DMS153 (cell line): Measurements from ENCODE around the gene CAPZB.
"Not testable (repeated sequence)": the region's sequence is repeated elsewhere in the genome, so short reads cannot be mapped to it uniquely, and the experiment has no call there.

ENCODE experiments used
- DNase-seq: peaks from one replicate; lab custom pipeline; 2025; lab: John Stamatoyannopoulos, UW

Gene CAPZB

GRCh38 chr1:19310061-19310460 lies 175.3 kb downstream of the CAPZB start:
- DNase-seq, result no peak

DNA sequence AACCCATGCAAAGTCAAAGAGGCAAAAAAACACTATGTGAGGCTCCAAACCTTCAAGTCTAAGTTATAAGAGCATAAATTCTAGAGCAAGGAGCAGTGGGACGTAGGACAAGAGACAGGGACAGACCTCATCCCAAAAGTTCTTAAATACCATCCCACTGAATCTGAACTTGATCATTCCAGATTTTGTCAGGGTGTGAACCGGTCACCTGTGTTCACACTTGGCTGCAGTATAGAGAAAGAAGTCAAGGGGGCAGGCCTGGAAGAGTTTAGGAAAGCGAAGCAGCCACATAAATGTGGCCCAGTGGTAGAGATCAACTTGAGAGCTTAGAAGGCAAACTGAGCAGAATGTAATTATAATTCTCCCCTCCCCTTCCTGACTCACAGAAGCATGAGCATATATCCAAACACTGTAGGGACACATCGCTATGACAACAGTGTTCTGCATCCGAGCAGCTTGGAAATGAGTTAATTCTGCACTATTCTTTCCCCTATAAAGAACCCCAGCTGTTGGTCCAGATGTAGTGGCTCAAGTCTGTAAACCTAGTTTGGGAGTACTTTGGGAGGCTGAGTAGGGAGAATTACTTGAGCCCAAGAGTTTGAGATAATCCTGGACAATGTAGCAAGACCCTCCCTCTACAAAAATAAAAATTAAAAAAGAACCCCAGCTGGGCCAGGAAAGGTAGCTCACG lies 176.1 kb downstream of the CAPZB start:
- DNase-seq, result no peak

- no peak for DNase-seq
These were observed 176.8 kb downstream of the CAPZB start for GRCh38 chr1:19308509-19308907.

- DNase-seq, result no peak
These were observed 177.4 kb downstream of the CAPZB start for GRCh38 chr1:19307794-19308508.

DNA sequence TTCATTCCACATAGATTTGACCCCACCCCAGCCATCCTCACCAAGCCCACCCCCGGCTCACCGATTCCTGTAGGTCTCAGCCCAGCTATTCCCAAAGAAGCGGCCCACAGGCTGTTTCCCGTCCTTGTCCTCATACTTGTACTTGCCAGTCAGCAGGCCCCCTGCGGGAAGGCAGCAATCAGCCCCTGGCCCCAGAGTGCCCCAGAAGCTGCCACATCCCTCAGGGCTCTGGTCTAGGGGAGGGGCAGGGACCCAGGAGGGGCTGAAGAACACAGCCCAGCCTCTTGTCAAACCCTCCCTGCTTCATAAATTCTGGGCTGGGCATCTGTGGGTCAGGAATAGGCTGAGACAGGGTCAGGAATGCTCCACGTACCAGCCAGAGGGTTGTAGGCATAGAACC lies 178.4 kb downstream of the CAPZB start:
- DNase-seq, result no peak

DNA sequence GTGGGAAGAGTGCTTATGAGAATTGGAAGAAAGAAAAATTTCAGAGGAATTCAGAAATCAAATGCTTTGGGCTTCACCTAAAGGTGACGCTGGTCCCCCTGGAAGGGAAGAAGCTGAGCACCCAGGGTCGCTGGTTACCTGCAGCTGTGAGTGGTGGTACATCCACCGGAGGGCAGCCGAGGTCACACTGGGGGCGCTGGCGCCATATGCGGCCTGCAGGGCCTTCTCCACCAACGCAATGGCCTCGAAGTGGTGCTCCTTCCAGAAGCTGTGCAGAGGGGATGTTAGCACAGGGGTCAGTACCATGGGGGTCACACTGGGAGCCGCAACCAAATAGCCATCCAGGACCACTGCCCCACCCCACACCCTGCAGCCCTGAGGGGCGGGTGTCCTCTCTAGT lies 179.5 kb downstream of the CAPZB start:
- DNase-seq, result no peak

DNA sequence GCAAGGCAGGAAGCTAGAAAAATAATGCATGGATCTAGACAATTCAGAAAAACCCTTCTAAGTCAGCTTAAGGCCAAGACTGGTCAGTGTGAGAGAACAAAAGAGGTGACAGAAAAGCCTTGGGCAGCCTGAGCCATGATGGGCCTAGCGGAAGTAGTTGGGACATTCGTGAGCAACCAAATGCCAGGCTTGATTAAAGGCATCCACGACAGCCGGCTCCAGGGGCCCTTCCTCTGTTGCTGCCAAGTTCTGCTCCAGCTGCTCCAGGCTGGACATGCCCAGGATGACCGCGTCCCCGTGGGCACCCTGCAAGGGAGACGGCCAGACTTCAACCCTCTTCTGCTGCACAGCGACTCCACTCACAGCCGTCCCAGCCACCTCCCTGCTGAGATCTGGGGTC lies 181.3 kb downstream of the CAPZB start:
- not testable (repeated sequence) for DNase-seq

GRCh38 chr1:19300211-19300610 lies 185.1 kb downstream of the CAPZB start:
- no peak for DNase-seq

DNA sequence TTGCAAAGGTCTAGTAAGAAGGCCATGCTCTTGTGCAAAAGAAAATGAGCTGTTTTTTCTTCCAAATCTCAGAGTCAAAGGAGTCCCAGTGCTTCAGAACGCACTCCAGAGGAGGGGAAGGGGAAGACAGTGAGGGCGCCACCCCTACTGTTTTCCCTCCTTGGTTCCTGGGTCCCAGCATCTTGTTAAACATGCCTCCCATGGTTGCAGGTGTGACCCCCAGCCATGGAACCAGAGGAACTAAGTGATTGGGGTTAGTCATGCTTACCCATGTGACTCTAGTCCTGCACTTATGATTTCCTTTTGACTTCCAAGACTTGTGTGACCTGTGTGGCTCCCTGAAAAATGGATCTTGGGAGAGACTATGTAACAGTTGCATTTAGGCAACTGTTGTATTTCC lies 190.7 kb downstream of the CAPZB start:
- DNase-seq, result no peak

DNA sequence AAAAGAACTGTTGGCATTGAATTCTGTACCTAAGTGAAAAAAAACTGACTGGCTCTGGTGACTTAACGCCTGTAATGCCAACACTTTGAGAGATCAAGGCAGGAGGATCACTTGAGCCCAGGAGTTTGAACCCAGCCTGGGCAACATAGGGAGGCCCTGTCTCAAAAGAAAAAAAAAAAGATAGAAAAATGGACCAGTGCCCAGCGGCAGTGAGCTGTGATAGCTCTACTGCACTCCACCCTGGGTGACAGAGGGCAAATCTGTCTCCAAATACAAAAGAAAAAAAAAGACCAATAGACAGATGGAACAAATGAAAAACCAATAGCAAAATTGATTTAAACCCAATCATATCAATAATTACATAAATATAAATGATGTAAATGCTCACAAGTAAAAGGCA lies 196.1 kb downstream of the CAPZB start:
- DNase-seq, result no peak
